HEK293 (cell line): ENCODE results near the gene RSPO4.

ENCODE experiments used
- CTCF ChIP-seq: fragments of 450-650 bp; formaldehyde crosslinking; IDR thresholded peaks from 2 replicates; pipeline ENCODE4 v1.5.1; 2016; ENCODE audit warnings: missing biosample characterization, missing genetic modification characterization
- HOXA7 ChIP-seq: sonication (generic); formaldehyde crosslinking; IDR thresholded peaks from 2 replicates; pipeline ENCODE4 v1.8.1; 2022; ENCODE audit warnings: missing genetic modification reagents, borderline replicate concordance
- KLF9 ChIP-seq: fragments of 450-650 bp; formaldehyde crosslinking; IDR thresholded peaks from 2 replicates; pipeline ENCODE4 v1.5.1; 2016; ENCODE audit warnings: missing biosample characterization, missing genetic modification characterization, low read depth
- REST ChIP-seq: fragments of 450-650 bp; formaldehyde crosslinking; IDR thresholded peaks from 2 replicates; pipeline ENCODE4 v1.5.1; 2016; ENCODE audit warnings: missing biosample characterization, missing genetic modification characterization
- ZBTB6 ChIP-seq: fragments of 450-650 bp; formaldehyde crosslinking; IDR thresholded peaks from 2 replicates; pipeline ENCODE4 v1.5.1; 2017; ENCODE audit warnings: missing biosample characterization, missing genetic modification characterization
- ZNF169 ChIP-seq: fragments of 450-650 bp; formaldehyde crosslinking; IDR thresholded peaks from 2 replicates; pipeline ENCODE4 v1.5.1; 2016; ENCODE audit warnings: missing biosample characterization, missing genetic modification characterization
- ZNF24 ChIP-seq: fragments of 450-650 bp; formaldehyde crosslinking; IDR thresholded peaks from 2 replicates; pipeline ENCODE4 v1.5.1; 2016; ENCODE audit warnings: missing biosample characterization, missing genetic modification characterization
- ZNF274 ChIP-seq, 2 experiments: fragments of 200-500 bp in 1 of 2; fragments of 450-650 bp in 1 of 2; sonication (Bioruptor generic) in 1 of 2; formaldehyde crosslinking in 1 of 2; IDR thresholded peaks; 2 replicates each; pipeline versions ENCODE4 v1.5.1 to v1.6.1; 2014 to 2016; ENCODE audit warnings: borderline replicate concordance in 1 of 2, inconsistent platforms in 1 of 2, low read length in 1 of 2, missing biosample characterization in 1 of 2, missing genetic modification characterization in 1 of 2
- ZNF433 ChIP-seq: fragments of 450-650 bp; formaldehyde crosslinking; IDR thresholded peaks from 2 replicates; pipeline ENCODE4 v1.5.1; 2016; ENCODE audit warnings: missing biosample characterization, missing genetic modification characterization, low read depth
- ZNF660 ChIP-seq: fragments of 450-650 bp; IDR thresholded peaks from 2 replicates; pipeline ENCODE4 v1.5.1; 2018; ENCODE audit warnings: missing biosample characterization, mild to moderate bottlenecking, missing genetic modification characterization
- ZNF837 ChIP-seq: fragments of 450-650 bp; formaldehyde crosslinking; IDR thresholded peaks from 2 replicates; pipeline ENCODE4 v1.5.1; 2016; ENCODE audit warnings: missing biosample characterization, missing genetic modification characterization
- TF ChIP-seq, protein P1 (sequence below): fragments of 450-650 bp; formaldehyde crosslinking; IDR thresholded peaks from 2 replicates; pipeline ENCODE4 v1.5.1; 2016; ENCODE audit warnings: missing biosample characterization, missing genetic modification characterization, low read depth

DNA sequence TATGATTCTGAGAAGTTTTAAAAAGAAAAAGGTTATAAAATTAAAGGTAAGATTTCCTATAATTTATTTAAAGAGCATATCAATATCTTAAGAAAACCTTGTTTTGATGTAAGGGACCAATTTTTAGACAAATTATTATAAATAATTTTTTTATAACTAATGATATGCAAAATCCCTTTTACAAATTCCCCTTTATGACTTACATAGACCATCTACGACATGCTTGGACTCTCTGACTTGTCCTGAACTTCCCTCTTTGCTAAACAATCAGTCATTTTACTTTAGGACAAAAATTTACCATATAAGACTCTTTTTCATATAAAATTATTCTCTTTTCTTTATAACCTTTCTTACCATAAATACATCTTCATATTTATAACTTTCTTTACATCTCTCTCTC is 70.7 kb downstream of the RSPO4 start:
- TF ChIP-seq REST (tag by site-specific recombination) = no peak
- no peak for TF ChIP-seq ZNF274 (IDR thresholded peaks at IDR 0.05; ENCODE audit: low read length)
- no peak for TF ChIP-seq ZNF274 (tag by site-specific recombination; IDR thresholded peaks at IDR 0.05; ENCODE audit: borderline replicate concordance)
- TF ChIP-seq CTCF (tag by site-specific recombination) = no peak
- TF ChIP-seq ZNF169 (tag by site-specific recombination) = no peak
- no peak for TF ChIP-seq HOXA7 (CRISPR knock-in tag)
- no peak for TF ChIP-seq ZBTB6 (tag by site-specific recombination)
- TF ChIP-seq ZNF660 = no peak
- no peak for TF ChIP-seq ZNF837
- no peak for TF ChIP-seq ZNF433 (tag by site-specific recombination)
- TF ChIP-seq KLF9 (tag by site-specific recombination) = no peak
- no peak for TF ChIP-seq ZNF24
- TF ChIP-seq, protein P1, sequence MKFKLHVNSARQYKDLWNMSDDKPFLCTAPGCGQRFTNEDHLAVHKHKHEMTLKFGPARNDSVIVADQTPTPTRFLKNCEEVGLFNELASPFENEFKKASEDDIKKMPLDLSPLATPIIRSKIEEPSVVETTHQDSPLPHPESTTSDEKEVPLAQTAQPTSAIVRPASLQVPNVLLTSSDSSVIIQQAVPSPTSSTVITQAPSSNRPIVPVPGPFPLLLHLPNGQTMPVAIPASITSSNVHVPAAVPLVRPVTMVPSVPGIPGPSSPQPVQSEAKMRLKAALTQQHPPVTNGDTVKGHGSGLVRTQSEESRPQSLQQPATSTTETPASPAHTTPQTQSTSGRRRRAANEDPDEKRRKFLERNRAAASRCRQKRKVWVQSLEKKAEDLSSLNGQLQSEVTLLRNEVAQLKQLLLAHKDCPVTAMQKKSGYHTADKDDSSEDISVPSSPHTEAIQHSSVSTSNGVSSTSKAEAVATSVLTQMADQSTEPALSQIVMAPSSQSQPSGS (tag by site-specific recombination) = no peak
